Activated T-cell treated with anti-CD3 and anti-CD28 coated beads, Interleukin-2, amount 50 U/mL, for 72 hours (primary cell): Measurements from ENCODE around the gene UBXN2A. TPM values are rescaled to one million over a fixed set of nuclear protein-coding genes. Genes with fewer than 3 reads are reported as not detected.

Source experiments
- ATAC-seq, 2 donors: fragments of 150-1000 bp; cut with Tn5 transposase; replicated peaks in 1 of 2; 2 replicates each; pipeline ENCODE4 v1.10.0; 2021; ENCODE audit warnings: moderate library complexity in 2 of 2, mild to moderate bottlenecking in 1 of 2
- DNase-seq, 2 donors: peaks; one replicate each; pipeline ENCODE4 v3.0.0; 2021 to 2022; ENCODE audit warnings: mixed read lengths in 1 of 2
- H3K27ac Mint-ChIP-seq: one replicate; pipeline ENCODE4 v1.8.0; 2022; ENCODE audit warnings: mild to moderate bottlenecking, moderate library complexity, mixed read lengths
- H3K27me3 Mint-ChIP-seq: one replicate; pipeline ENCODE4 v1.8.0; 2022; ENCODE audit warnings: low read depth, mixed read lengths
- H3K36me3 Mint-ChIP-seq, 2 donors: one replicate each; pipeline ENCODE4 v1.8.0; 2022; ENCODE audit warnings: mixed read lengths in 2 of 2, mild to moderate bottlenecking in 1 of 2; ENCODE audit not compliant: insufficient read depth in 2 of 2
- H3K4me1 Mint-ChIP-seq: one replicate; pipeline ENCODE4 v1.8.0; 2022; ENCODE audit warnings: low read depth, mixed read lengths
- H3K4me3 Mint-ChIP-seq, 2 donors: one replicate each; pipeline ENCODE4 v1.8.0; 2022; ENCODE audit warnings: mild to moderate bottlenecking in 2 of 2, mixed read lengths in 2 of 2, moderate library complexity in 2 of 2
- H3K9me3 Mint-ChIP-seq, 2 donors: one replicate each; pipeline ENCODE4 v1.8.0; 2022; ENCODE audit warnings: mixed read lengths in 2 of 2
- total RNA-seq, 2 donors: library from RNA; stranded (reverse); gene quantifications; one replicate each; pipeline ENCODE4 v1.2.3, GENCODE V29; 2022

Gene UBXN2A
- total RNA-seq, 2 donors from 2014 or later: 14.3 to 16.4 TPM

- H3K9me3 Mint-ChIP-seq: no peaks in the 10 kb centered on the region
- H3K4me3 Mint-ChIP-seq: no peak overlapping the region
- H3K27ac Mint-ChIP-seq: no peak overlapping the region
- H3K4me1 Mint-ChIP-seq: peaks cover 5% of the 10 kb centered on the region
- H3K27me3 Mint-ChIP-seq: no peaks in the 10 kb centered on the region
- no peaks in the 10 kb centered on the region for H3K36me3 Mint-ChIP-seq
- DNase-seq (no peak), ATAC-seq (no peak)
These were observed 13.4 kb downstream of the UBXN2A start for GRCh38 chr2:23953625-23954024.

GRCh38 chr2:23954325-23955014 is 14.2 kb downstream of the UBXN2A start:
- Mint-ChIP-seq H3K4me3 (no peak overlapping the region), H3K27ac (peak overlapping the region; percentile 77), H3K36me3 (no peaks in the 10 kb centered on the region), H3K4me1 (peaks cover 5% of the 10 kb centered on the region), H3K9me3 (no peaks in the 10 kb centered on the region), H3K27me3 (no peaks in the 10 kb centered on the region)
- DNase-seq (no peak), ATAC-seq (no peak)

- Mint-ChIP-seq H3K27me3 (no peaks in the 10 kb centered on the region), H3K27ac (no peak overlapping the region)
- DNase-seq: no peak
These were observed 27.6 kb downstream of the UBXN2A start for GRCh38 chr2:23967846-23968245.

GRCh38 chr2:23976883-23977282 is 36.6 kb downstream of the UBXN2A start:
- Mint-ChIP-seq H3K27me3 (no peaks in the 10 kb centered on the region), H3K4me1 (no peaks in the 10 kb centered on the region), H3K27ac (no peak overlapping the region), H3K4me3 (no peak overlapping the region), H3K9me3 (no peaks in the 10 kb centered on the region), H3K36me3 (peaks cover 0 to 2% of the 10 kb centered on the region in 2 donors)
- no peak for ATAC-seq
- no peak for DNase-seq

More at GRCh38 chr2:23967846-23968245, 27.6 kb downstream of the UBXN2A start:
- Mint-ChIP-seq H3K36me3 (peaks cover 2 to 3% of the 10 kb centered on the region in 2 donors), H3K4me1 (no peaks in the 10 kb centered on the region), H3K4me3 (no peak overlapping the region), H3K9me3 (no peaks in the 10 kb centered on the region)
- no peak for ATAC-seq

GRCh38 chr2:23988371-23988770 is 48.1 kb downstream of the UBXN2A start:
- no peaks in the 10 kb centered on the region for H3K4me1 Mint-ChIP-seq
- no peaks in the 10 kb centered on the region for H3K27me3 Mint-ChIP-seq
- H3K27ac Mint-ChIP-seq: no peak overlapping the region
- H3K4me3 Mint-ChIP-seq: no peak overlapping the region
- DNase-seq (no peak), ATAC-seq (peak in 1 of 2 donors; percentile 38)
- no peaks in the 10 kb centered on the region for H3K36me3 Mint-ChIP-seq
- no peaks in the 10 kb centered on the region for H3K9me3 Mint-ChIP-seq

GRCh38 chr2:23992931-23993330 is 52.7 kb downstream of the UBXN2A start:
- no peaks in the 10 kb centered on the region for H3K4me1 Mint-ChIP-seq
- no peaks in the 10 kb centered on the region for H3K27me3 Mint-ChIP-seq
- no peaks in the 10 kb centered on the region for H3K9me3 Mint-ChIP-seq
- H3K4me3 Mint-ChIP-seq: no peak overlapping the region
- no peaks in the 10 kb centered on the region for H3K36me3 Mint-ChIP-seq
- ATAC-seq: no peak
- H3K27ac Mint-ChIP-seq: no peak overlapping the region
- no peak for DNase-seq

GRCh38 chr2:23993736-23994269 is 53.5 kb downstream of the UBXN2A start:
- Mint-ChIP-seq H3K4me3 (no peak overlapping the region), H3K27me3 (no peaks in the 10 kb centered on the region), H3K27ac (no peak overlapping the region), H3K4me1 (no peaks in the 10 kb centered on the region), H3K9me3 (no peaks in the 10 kb centered on the region), H3K36me3 (no peaks in the 10 kb centered on the region)
- no peak for ATAC-seq
- no peak for DNase-seq

- DNase-seq: no peak
- no peaks in the 10 kb centered on the region for H3K4me1 Mint-ChIP-seq
- no peaks in the 10 kb centered on the region for H3K27me3 Mint-ChIP-seq
- H3K27ac Mint-ChIP-seq: no peak overlapping the region
- no peak for ATAC-seq
- H3K9me3 Mint-ChIP-seq: no peaks in the 10 kb centered on the region
- no peak overlapping the region for H3K4me3 Mint-ChIP-seq
- no peaks in the 10 kb centered on the region for H3K36me3 Mint-ChIP-seq
These were observed 54.3 kb downstream of the UBXN2A start for GRCh38 chr2:23994567-23994966.

GRCh38 chr2:24007693-24008092 is 67.4 kb downstream of the UBXN2A start:
- Mint-ChIP-seq H3K4me1 (no peaks in the 10 kb centered on the region), H3K27me3 (peaks cover 35% of the 10 kb centered on the region), H3K27ac (no peak overlapping the region), H3K4me3 (no peak overlapping the region), H3K9me3 (no peaks in the 10 kb centered on the region), H3K36me3 (no peaks in the 10 kb centered on the region)
- DNase-seq: no peak
- no peak for ATAC-seq

GRCh38 chr2:24008672-24009366 is 68.6 kb downstream of the UBXN2A start:
- H3K27ac Mint-ChIP-seq: no peak overlapping the region
- DNase-seq (no peak), ATAC-seq (no peak)
- peaks cover 36% of the 10 kb centered on the region for H3K27me3 Mint-ChIP-seq
- no peaks in the 10 kb centered on the region for H3K4me1 Mint-ChIP-seq
- no peaks in the 10 kb centered on the region for H3K36me3 Mint-ChIP-seq
- no peaks in the 10 kb centered on the region for H3K9me3 Mint-ChIP-seq
- H3K4me3 Mint-ChIP-seq: no peak overlapping the region

GRCh38 chr2:24009367-24009679 is 69.1 kb downstream of the UBXN2A start:
- no peak overlapping the region for H3K27ac Mint-ChIP-seq
- no peak for ATAC-seq
- no peak for DNase-seq
- no peaks in the 10 kb centered on the region for H3K36me3 Mint-ChIP-seq
- peak overlapping the region in 1 of 2 donors; percentile 24 for H3K4me3 Mint-ChIP-seq
- peaks cover 36% of the 10 kb centered on the region for H3K27me3 Mint-ChIP-seq
- no peaks in the 10 kb centered on the region for H3K4me1 Mint-ChIP-seq
- H3K9me3 Mint-ChIP-seq: no peaks in the 10 kb centered on the region

GRCh38 chr2:24009680-24010476 is 69.6 kb downstream of the UBXN2A start, which contains the start of gene MFSD2B:
Gene MFSD2B (plus strand): TSS chr2:24010085. CDS start chr2:24010097, 12 bp downstream.
- H3K4me3 Mint-ChIP-seq: peak within 1 kb of the TSS; percentile 16 to 24
- no peak within 1 kb of the TSS for H3K27ac Mint-ChIP-seq
- no peaks in the 10 kb centered on the region for H3K9me3 Mint-ChIP-seq
- no peaks in the 10 kb centered on the region for H3K4me1 Mint-ChIP-seq
- ATAC-seq (peak; percentile 35 to 41), DNase-seq (peak; percentile 6 to 11)
- peaks cover 36% of the 10 kb centered on the region for H3K27me3 Mint-ChIP-seq
- H3K36me3 Mint-ChIP-seq: no peaks in the 10 kb centered on the region
